SH-SY5Y (cell line): ENCODE measurements around the gene GAS7.

ENCODE experiments used
- GATA2 ChIP-seq: IDR thresholded peaks from 2 replicates; pipeline ENCODE4 v1.6.1; 2011; ENCODE audit warnings: mild to moderate bottlenecking, low read depth, low read length
- GATA3 ChIP-seq: IDR thresholded peaks from 2 replicates; pipeline ENCODE4 v1.6.1; 2011; ENCODE audit warnings: low read depth, mild to moderate bottlenecking, low read length, moderate library complexity

GAS7 gene

DNA sequence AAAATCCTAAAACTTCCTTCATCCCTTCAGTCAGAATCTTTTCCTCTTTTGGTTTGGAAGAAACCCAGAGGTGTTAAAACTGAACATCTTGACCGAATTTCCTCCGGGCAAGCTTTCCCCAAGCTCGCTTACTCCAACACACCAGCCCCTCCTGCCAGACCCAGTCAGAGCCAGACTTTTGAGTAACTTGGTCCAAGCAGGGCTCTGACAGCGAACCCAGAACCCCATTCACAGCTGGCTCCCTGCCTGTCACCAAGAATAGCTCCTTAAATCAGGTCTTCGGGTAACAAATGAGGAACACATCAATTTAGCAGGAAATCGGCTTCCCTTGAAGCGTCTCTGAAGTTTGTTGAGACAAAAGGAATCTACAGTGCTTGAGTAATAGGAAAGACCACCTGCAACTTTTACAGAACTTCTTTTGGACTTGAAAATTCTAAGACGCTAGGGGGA lies 27.3 kb downstream of the GAS7 start:
- TF ChIP-seq GATA3 (no peak), GATA2 (no peak)

DNA sequence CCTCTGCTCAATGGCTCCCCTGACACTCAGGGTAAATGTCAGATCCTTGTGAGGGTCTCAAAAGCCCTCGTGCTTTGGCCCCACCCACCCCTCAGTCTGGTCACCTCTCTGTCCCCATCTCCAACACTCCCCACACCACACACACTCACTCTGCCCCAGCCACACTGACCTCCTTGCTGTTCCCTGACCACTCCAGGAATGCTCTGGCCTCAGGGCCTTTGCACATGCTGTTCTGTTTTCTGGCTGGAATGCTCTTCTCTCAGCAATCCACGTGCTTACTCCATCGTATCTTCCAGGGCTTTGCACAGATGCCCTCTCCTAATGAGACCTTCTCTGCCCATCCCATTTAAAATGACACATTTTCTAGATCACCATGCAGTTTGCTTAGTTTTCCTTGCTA lies 28.2 kb downstream of the GAS7 start:
- TF ChIP-seq GATA2 (no peak), GATA3 (no peak)

DNA sequence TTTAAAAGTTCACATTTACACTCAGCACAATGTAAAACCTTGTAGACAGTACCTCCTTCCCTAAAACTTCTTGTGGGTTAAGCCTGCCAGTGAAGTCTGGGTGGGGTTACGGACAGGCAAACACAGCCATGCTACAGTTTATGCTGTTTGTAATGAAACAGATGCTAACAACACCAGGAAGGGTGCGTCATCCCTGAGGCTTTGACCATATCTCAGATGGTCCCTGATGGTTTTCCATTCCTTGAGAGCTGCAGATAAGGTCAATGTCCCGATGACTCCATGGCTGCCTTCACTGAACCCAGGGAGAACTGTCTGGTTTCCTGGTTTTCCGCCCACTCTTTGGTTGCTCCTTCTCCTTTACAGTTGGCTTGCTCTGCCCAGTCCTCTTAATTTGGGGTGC lies 29.1 kb downstream of the GAS7 start:
- TF ChIP-seq GATA2: no peak
- TF ChIP-seq GATA3: no peak

DNA sequence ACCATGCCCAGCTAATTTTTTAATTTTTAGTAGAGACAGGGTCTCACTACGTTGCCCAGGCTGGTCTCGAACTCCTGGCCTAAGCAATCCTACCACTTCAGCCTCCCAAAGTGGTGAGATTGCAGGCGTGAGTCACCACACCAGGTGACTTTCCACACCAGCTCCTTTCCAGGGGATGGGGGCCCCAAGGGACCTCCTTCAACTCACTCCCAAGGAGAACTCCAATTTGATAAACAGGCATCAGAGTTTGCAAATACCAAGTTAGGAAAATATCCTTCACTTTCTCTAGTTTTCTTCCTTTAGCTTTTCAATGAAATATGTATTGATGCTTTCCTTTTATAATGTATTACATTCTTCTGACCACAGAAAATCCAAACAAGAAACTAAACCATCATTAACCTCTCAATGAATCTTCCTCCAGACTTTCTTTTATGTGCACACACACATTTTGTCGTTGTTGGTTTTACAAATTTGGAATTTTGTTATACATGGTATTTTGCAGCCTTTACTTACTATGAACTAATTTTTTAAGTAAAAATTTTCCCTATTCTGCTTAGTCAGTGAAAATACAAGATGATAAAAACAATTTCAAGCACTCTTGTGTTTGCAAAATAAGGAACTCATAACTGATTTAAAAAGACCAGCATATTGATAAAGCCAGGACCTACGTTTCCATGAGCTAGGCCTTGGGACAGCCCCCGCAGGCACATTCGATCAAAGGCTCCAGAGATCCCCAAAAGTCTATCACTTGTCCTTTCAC lies 32.0 kb downstream of the GAS7 start:
- TF ChIP-seq GATA2: no peak
- no peak for TF ChIP-seq GATA3

DNA sequence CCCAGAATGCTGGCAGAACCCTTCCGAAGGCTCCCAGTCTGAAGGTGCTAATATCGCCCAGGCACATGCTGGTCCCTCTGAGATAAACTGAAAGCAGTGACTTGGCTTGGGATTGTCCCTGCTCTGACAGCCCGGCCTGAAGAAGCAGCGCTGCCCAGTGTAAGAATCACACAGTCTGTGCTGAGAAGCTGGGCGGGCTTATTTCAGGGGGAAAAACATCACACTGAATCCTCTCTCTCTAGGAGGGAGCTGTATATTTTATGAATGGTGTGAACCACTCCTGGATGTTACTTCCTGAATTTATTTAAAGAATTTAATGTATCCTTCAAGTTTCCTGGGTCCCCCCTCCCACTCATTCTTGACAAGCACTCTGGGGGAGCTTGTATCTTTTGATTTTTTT lies 36.3 kb downstream of the GAS7 start:
- TF ChIP-seq GATA2 (no peak), GATA3 (no peak)

DNA sequence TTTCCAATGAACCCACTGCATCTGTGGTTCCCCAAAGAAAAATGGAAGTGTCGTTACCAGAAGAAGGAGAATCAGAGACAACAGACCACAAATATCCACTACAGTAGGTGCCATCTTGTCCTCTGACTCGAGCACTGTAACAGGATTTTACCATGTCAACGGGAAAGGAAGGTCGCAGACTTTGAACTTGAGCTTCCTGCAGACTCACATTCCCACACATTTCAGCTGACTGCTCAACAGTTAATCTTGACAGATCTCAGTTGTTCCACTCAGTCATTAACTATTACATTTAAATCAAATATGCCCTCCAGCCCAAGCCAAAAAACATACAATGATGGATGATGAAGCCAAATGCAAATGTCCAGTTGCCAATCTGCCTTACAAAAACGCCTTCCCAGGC lies 37.0 kb downstream of the GAS7 start:
- no peak for TF ChIP-seq GATA3

DNA sequence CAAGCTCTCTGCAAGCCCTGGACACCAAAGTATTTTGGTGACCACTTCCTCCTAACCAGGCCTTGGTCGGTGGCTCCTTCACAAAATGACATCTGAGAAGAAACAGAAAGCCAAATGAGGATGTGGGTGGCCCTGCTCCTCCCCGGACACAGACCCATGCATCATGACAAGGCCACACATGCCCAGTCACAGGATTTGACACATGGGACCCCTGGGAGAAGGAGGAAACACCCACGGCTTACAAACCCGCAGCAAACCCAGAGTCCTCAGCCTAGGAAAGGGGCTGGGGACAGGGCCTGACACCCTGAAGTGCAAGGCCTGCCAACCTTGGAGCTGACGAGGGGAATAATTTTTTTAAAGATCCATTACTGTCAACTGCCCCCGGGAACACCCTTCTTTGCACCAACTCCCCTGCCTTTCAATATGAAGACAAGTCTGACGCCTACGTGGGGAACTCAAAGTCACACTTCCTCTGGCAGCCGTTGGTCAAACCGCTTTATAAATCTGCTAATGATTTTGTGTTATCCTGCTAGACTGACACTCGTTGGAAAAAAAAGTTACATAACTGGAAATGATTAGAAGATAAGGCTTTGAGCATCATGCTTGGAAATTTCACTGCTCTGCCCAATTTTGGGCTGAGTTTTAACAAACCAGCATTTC lies 41.3 kb downstream of the GAS7 start:
- no peak for TF ChIP-seq GATA2
- no peak for TF ChIP-seq GATA3

DNA sequence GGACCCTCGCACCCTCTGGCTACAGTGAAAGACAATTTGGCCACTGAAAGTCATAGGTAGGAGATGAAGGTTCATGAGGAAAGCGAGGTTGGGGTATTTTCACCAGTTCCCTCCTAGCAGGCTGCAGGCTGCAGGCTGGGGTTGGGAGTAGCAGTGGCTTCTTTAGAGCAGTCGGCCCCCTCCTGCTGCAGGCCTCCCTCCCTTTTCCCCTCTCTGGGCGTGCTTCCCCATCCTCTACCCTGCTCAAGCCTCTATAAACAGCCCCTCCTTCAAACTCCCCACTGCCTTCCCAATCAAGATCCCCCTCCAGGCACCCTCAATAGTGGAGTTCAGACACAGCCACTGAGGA lies 41.8 kb downstream of the GAS7 start:
- no peak for TF ChIP-seq GATA3
- no peak for TF ChIP-seq GATA2

DNA sequence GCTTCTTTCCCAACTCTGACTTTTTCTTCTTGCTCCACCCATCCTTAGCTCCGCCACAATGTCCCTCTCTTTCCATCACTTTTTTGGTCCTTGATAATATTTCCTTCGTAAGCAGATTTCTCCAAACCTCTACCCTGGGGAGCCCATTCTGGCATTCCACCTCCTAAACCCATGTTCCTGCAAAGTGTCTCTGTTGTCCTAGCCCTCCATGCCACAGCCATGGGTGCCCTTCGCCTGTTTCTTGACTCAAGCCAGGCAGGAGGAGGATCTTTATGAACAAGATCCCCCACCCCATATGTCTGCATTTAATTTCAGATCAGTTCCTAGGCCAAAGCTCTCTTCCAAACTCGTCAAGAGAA lies 42.4 kb downstream of the GAS7 start:
- TF ChIP-seq GATA3 (no peak), GATA2 (no peak)

DNA sequence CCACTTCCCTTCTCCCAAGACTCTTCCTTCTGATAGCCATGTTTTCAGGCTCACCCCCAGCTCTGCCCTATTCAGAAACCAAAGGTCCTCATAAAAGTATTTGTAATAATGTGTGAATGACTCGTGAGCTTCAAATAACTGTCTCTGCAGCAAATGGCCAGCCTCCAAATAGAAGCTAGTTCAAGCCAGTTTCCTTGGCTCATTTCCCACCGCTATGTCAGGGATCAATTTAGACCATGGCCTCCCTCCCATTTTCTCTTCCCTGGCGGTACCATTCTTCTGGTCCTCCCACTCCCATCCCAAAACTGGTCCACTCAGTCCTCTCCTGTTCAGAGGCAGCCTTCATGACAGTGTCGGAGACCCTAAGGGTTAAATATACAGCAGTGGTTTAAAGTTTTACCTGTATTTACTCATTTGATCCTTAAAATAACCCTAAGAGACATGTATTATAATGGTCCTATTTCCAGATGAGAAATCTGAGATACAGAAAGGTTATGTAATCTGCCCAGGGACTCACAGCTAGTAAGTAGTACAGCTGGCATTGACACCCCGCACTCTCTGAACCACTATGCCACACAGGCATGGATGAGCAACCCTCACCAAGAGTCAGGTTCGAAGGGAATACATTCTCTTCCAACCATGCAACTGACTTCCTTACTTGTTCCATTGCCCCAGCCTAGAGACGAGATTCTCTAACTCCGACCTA lies 42.9 kb downstream of the GAS7 start:
- TF ChIP-seq GATA3 (no peak), GATA2 (no peak)

DNA sequence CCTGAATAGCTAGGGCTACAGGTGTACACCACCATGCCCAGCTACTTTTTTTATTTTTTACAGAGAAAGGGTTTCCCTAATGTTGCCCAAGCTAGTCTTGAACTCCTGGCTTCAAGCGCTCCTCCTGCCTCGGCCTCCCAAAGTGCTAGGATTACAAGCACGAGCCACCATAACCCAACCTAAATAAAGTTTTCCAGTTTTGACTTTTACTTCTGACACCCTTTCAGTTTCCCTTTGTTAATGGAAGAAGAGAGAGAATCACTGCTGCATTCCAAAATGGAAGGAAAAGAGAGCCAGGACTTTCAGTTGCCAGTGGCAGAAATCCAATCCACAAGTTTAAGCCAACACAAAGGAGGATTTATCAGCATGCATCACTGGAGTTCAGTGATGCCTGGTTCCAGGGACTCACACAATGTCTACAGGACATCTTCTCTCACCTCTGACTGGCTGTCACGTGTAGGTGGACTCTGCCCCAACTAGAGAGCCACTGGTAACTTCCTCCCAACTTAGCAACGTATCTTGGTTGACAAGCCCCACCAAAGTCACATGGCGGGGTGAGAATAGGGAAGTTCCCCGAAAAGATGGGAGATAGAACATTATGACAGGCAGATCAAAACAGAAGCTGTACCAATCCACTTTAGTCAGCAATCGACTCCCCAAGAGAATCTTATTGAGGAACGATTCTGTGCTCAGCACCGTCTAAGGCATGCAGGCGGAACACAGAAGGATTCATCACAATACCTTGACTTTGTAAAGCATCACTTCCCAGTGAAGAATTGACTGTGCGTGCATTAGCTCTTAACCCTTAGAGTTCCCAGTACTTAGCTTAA lies 46.5 kb downstream of the GAS7 start:
- TF ChIP-seq GATA2 (no peak), GATA3 (no peak)

DNA sequence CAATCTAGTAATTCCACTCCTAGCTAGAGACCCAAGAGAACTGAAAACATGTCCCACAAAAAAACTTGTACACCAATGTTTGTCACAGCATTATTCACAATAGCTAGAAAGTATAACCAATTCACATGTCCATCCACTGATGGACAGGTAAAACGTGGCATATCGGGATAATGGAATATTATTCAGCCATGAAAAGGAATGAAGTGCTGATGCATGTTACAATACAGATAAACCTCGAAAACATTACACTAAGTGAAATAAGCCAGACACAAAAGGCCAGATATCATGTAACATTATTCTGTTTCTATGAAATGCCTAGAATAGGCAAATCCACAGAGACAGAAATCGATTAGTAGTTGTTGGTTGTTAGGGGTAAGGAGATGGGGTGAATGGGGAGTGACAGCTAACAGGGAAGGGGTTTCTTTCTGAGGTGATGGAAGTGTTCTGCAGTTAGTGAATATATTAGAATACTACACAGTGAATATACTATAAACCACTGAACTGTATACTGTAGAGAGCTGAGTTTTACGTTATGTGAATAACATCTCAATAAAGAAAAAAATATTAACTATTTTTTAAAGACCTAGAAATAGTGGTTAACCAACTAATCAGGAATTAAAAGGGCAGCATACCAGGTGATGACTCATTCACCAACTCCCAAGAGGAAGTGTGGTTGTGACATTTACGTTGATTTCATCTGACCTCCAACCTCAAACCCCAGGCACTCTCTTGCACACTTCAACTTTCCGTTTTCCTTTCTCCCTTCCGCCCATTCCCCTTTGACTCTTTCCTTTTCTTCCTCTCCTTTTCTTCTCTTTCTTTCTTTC lies 48.6 kb downstream of the GAS7 start:
- TF ChIP-seq GATA2 (no peak), GATA3 (no peak)

DNA sequence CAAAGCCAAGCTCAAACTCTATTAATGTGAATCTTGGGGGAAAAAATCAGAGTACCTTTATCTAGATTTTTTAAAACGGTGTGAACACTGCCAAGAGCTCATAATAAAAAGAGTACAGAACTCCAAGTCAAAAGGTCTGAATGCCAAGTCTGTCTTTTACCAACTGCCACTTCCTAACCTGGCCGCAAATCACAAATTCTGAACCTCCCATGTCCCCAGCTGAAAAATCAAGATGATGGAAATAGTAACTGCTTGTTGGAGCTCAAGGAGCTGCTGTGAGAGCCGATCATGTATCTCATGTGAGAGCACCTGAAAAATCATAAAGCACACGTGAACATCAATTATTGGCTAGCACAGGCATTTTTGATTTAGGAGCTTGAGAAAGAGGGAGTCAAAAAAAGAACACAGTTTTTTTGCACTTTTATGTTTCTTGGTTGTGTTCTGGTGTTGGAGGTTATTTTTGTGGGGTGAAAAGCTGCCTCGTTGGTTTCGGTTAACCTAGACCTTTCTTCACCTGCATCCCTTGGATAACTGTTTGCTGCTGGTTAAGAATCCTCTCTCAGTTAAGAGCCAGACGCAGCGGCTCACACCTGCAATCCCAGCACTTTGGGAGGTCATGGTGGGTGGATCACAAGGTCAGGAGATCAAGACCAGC lies 50.5 kb downstream of the GAS7 start:
- TF ChIP-seq GATA2 (no peak), GATA3 (no peak)

DNA sequence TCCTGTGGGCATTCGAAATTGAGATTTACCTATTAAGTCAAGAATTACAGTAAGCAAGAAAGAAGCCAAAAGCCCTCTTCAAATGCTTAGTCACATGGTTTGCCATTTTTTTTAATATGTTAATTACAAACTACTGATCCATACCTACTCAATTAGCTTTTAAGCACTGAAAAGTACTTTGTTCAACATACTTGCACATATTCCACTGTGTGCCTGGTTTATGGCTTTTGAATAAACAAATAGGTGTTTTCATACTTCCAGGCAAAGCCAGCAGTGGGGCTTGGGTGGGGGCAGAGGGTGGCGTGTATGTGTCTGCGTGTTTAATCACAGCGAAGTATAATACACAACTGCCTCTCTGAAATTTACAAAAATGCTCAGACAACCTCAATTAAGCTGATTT lies 51.4 kb downstream of the GAS7 start:
- TF ChIP-seq GATA2 (no peak), GATA3 (no peak)
